Activated naive CD4-positive, alpha-beta T cell treated with anti-CD3 and anti-CD28 coated beads for 36 hours (primary cell): Measurements from ENCODE around the gene PRKRIP1. TPM values are rescaled to one million over a fixed set of nuclear protein-coding genes. Genes with fewer than 3 reads are reported as not detected.
"Not testable (repeated sequence)": the region's sequence is repeated elsewhere in the genome, so short reads cannot be mapped to it uniquely, and the experiment has no call there.

Source experiments
- CTCF ChIA-PET: fragments of 350-600 bp; sonication (Branson Sonifier 250); formaldehyde crosslinking; loops from one replicate; lab custom pipeline; 2021; ENCODE audit warnings: antibody characterized with exemption; lab: Charles Lee
- DNase-seq: peaks from one replicate; pipeline ENCODE4 v3.0.0-alpha.2; 2020
- H3K27ac Mint-ChIP-seq: one replicate; pipeline ENCODE4 v1.8.0; 2021; ENCODE audit warnings: mild to moderate bottlenecking, mixed read lengths
- H3K27me3 Mint-ChIP-seq: one replicate; pipeline ENCODE4 v1.8.0; 2021; ENCODE audit warnings: low read depth, mixed read lengths
- H3K36me3 Mint-ChIP-seq: one replicate; pipeline ENCODE4 v1.8.0; 2021; ENCODE audit warnings: low read depth, mixed read lengths
- H3K4me1 Mint-ChIP-seq: one replicate; pipeline ENCODE4 v1.8.0; 2021; ENCODE audit warnings: low read depth, mixed read lengths
- H3K4me3 Mint-ChIP-seq: one replicate; pipeline ENCODE4 v1.8.0; 2021; ENCODE audit warnings: mild to moderate bottlenecking, moderate library complexity, mixed read lengths
- H3K9me3 Mint-ChIP-seq: one replicate; pipeline ENCODE4 v1.8.0; 2021; ENCODE audit warnings: mixed read lengths
- intact Hi-C: fragments of 100-400 bp; cut with micrococcal nuclease; formaldehyde crosslinking; loops from one replicate; pipeline ENCODE4 v1.15.1; 2023
- total RNA-seq, 2 experiments: library from RNA; stranded (reverse); gene quantifications; one replicate each; pipeline ENCODE4 v1.2.3, GENCODE V29; 2021

Gene PRKRIP1
- total RNA-seq, 2 experiments from 2014 or later, result 17.8 to 18.5 TPM

DNA sequence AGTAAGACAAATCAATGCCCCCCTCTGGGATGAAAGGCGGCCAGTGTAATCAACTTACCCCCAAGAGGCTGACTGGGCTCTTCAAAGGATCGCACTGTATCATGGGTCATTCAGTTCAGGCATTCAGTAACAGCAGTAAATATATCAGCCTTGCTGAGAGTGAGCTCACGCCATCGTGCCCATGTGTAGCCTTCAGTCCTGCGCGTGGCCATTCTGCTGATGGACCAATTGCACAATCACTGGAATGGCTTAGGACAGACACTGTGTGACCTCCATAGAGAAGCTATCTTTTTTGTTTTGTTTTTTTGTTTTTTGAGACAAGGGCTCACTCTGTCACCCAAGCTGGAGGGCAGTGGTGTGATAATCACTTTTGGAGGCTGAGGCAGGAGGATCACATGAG, 9.1 kb upstream of the PRKRIP1 start:
- H3K36me3 Mint-ChIP-seq, result peaks cover 11% of the 10 kb centered on the region
- no peak for DNase-seq
- H3K4me3 Mint-ChIP-seq, result no peak overlapping the region

DNA sequence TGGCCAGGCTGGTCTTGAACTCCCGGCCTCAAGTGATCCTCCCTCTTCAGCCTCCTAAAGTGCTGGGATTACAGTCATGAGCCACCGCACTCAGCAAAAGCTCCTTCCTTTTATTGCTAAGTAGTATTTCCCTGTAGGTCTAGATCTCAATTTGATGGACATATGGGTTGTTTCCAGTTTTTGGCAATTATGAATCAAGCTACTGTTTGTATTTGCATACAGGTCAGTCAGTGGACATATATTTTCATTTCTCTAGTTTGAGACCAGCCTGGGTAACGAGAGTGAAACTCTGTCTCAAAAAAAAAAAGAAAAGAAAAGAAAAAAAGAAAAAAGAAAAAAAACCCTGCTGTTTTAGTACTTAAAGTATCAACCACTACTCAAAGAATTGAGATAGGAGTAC, 6.4 kb upstream of the PRKRIP1 start:
- Mint-ChIP-seq H3K4me1 (no peaks in the 10 kb centered on the region), H3K27me3 (no peaks in the 10 kb centered on the region), H3K4me3 (no peak overlapping the region), H3K9me3 (no peaks in the 10 kb centered on the region), H3K27ac (no peak overlapping the region), H3K36me3 (peaks cover 8% of the 10 kb centered on the region)
- intact Hi-C loops, result loop anchor here (1.0 to 2.0 kb wide), 3 partner anchors 106 to 847 kb away; no protein-coding TSS in a partner anchor
- no peak for DNase-seq
- CTCF ChIA-PET, result interaction anchor here (0.7 to 1.3 kb wide), 3 partner anchors 78 to 117 kb away, joined by 3 to 4 read pairs (median 3); no protein-coding TSS in a partner anchor

More for the DNA sequence above, 9.1 kb upstream of the PRKRIP1 start:
- Mint-ChIP-seq H3K4me1 (no peaks in the 10 kb centered on the region), H3K27ac (no peak overlapping the region), H3K27me3 (no peaks in the 10 kb centered on the region), H3K9me3 (no peaks in the 10 kb centered on the region)
- CTCF ChIA-PET, result no interaction called here
- intact Hi-C loops, result no loop called here

DNA sequence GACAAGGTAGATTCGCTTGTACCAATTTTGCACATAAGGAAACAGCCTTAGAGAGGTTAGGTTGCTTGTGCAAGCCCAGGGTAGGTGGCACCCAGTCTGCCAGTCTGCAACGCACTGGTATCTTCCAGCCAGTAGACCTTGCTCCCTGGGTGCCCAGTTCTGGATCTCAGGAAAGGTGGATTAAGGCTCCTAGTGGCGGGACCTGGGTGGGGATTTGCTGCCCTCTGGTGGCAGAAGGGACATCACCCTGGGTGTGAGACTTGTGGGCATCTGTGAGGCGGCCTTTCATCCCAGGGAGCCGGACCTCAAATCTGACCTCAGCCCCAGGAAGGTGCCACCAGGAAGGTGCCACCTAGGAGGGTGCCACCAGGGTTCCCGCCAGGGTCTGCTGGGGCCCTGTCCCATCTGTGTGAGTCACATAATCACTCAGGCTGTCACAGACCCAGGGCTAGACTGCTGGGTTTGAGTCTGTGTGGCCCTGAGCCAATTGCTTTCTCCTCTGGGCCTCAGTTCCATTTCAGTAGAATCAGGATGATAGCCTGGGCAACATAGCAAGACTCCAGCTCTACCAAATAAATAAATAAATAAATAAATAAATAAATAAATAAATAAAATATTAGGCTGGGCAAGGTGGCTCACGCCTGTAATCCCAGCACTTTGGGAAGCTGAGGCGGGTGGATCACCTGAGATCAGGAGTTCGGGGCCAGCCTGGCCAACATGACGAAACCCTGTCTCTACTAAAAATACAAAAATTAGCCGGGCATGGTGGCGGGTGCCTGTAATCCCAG, 5.3 kb upstream of the PRKRIP1 start:
- Mint-ChIP-seq H3K36me3 (peaks cover 8% of the 10 kb centered on the region), H3K9me3 (no peaks in the 10 kb centered on the region), H3K4me3 (no peak overlapping the region), H3K27me3 (no peaks in the 10 kb centered on the region), H3K4me1 (peaks cover 5% of the 10 kb centered on the region), H3K27ac (no peak overlapping the region)
- CTCF ChIA-PET, result interaction anchor here (1.1 to 1.9 kb wide), 10 partner anchors 14 to 118 kb away, joined by 3 to 16 read pairs (median 4); no protein-coding TSS in a partner anchor
- intact Hi-C loops, result loop anchor here (1.0 to 2.0 kb wide), 3 partner anchors 107 to 848 kb away; no protein-coding TSS in a partner anchor
- peak; percentile 77 for DNase-seq

DNA sequence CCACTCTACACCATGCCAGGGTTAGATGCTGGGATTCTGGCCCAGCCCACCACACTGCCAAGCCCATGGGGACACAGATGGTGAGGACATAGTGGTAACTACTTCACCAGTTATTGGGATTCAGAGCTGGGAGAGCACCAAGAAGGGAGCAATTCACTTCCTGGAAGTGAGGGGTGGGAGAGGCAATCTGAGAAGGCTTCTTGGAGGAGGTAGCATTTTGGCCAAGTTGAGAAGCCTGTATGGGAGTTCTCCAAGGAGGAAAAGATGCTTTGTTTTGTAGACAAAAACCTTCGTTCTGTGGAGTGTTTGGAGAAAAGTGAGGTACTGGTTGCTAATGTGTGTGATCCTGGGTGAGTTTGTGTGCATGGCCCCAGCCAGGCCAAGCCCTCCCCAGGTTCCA, 3.8 kb upstream of the PRKRIP1 start:
- Mint-ChIP-seq H3K27ac (no peak overlapping the region), H3K9me3 (no peaks in the 10 kb centered on the region), H3K36me3 (peaks cover 7% of the 10 kb centered on the region), H3K27me3 (no peaks in the 10 kb centered on the region), H3K4me3 (no peak overlapping the region), H3K4me1 (peaks cover 11% of the 10 kb centered on the region)
- intact Hi-C loops, result no loop called here
- CTCF ChIA-PET, result interaction anchor here (0.6 to 1.9 kb wide), 7 partner anchors 13 to 120 kb away, joined by 3 to 16 read pairs (median 5); no protein-coding TSS in a partner anchor
- no peak for DNase-seq

DNA sequence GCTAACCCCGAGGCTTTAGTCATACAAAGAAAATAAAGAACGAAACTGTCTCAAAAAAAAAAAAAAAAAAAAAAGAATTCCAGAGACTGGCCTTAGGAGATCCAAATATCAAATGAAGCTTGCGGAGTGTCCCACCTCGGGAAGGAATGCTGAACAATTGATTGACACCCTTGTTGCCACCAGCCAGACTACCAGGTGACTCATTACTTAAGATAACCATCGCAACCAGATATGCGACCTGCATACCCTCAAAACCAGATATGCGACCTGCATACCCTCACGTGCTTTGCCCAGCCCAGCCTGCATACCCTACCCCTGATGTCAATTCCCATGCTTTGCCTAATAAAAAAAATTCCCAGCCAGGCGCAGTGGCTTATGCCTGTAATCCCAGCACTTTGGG, 2.7 kb upstream of the PRKRIP1 start:
- CTCF ChIA-PET, result no interaction called here
- Mint-ChIP-seq H3K36me3 (peaks cover 9% of the 10 kb centered on the region), H3K27me3 (no peaks in the 10 kb centered on the region), H3K4me1 (peaks cover 19% of the 10 kb centered on the region), H3K4me3 (no peak overlapping the region), H3K27ac (no peak overlapping the region), H3K9me3 (no peaks in the 10 kb centered on the region)
- DNase-seq, result no peak
- intact Hi-C loops, result no loop called here

DNA sequence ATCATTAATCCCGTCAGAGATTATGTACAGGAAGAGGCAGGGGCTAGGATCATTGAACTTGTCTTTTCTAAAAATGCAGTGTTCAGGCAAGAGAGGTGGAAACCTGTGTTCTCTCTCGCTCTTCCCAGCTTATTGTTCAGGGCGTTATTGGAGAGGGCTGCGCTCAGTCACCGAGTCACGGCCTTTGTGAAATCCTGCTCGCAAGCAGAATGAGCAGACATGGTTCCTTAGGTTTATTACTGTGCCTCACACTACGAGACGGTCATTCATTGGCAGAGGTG, 631 bp upstream of the PRKRIP1 start:
- Mint-ChIP-seq H3K36me3 (peaks cover 14% of the 10 kb centered on the region), H3K27me3 (no peaks in the 10 kb centered on the region), H3K9me3 (no peaks in the 10 kb centered on the region), H3K4me1 (peaks cover 19% of the 10 kb centered on the region), H3K27ac (peak overlapping the region; percentile 88), H3K4me3 (peak overlapping the region; percentile 91)
- DNase-seq, result no peak
- intact Hi-C loops, result no loop called here
- CTCF ChIA-PET, result interaction anchor here (0.8 to 1.4 kb wide), 4 partner anchors 9 to 117 kb away, joined by 3 to 7 read pairs (median 4); no protein-coding TSS in a partner anchor

DNA sequence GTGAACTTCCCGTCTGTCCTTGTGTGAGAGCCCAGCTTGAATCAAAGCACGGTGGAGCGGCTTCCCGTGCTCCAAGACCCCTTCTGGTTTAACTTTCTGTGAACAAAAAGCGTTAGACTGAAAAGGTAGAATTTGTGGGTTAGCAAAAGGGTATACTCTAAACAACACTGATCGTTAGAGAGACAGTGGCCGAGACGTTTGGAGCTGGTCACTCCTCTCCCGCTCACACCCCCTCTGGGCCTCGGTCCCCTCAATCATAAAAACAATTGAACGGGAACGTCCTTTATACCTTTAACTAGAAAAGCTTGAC, 502 bp downstream of the PRKRIP1 start:
- peak overlapping the region; percentile 91 for H3K4me3 Mint-ChIP-seq
- peaks cover 18% of the 10 kb centered on the region for H3K36me3 Mint-ChIP-seq
- DNase-seq, result no peak
- no peaks in the 10 kb centered on the region for H3K27me3 Mint-ChIP-seq
- H3K27ac Mint-ChIP-seq, result peak overlapping the region; percentile 88
- intact Hi-C loops, result loop anchor here (1.0 to 2.0 kb wide), 5 partner anchors 30 to 112 kb away; partner anchors contain the start of genes ALKBH4 and LRWD1
- H3K9me3 Mint-ChIP-seq, result no peaks in the 10 kb centered on the region
- CTCF ChIA-PET, result interaction anchor here (0.6 to 1.0 kb wide), 5 partner anchors 16 to 68 kb away, joined by 3 to 5 read pairs (median 3); partner anchors contain the start of genes ALKBH4 and LRWD1
- H3K4me1 Mint-ChIP-seq, result peaks cover 19% of the 10 kb centered on the region

DNA sequence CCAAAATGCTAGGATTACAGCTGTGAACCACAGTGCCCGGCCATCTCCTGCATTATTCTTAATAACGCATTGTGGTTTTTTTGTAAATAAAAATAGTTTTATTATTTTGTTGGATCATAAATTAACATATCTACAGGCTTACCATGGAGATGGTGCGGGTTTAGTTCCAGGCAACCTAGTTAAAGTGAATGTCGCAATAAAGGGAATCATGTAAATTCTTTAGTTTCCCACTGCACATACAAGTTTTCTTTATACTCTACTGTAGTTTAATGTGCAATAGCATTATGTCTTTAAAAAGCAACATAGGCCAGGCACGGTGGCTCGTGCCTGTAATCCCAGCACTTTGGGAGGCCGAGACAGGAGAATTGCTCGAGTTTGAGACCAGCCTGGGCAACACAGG, 2.4 kb downstream of the PRKRIP1 start:
- CTCF ChIA-PET, result interaction anchor here (0.6 to 1.4 kb wide), 3 partner anchors 40 to 68 kb away, joined by 3 to 5 read pairs (median 5); no protein-coding TSS in a partner anchor
- intact Hi-C loops, result no loop called here
- Mint-ChIP-seq H3K27ac (no peak overlapping the region), H3K4me3 (no peak overlapping the region), H3K9me3 (no peaks in the 10 kb centered on the region), H3K36me3 (peaks cover 16% of the 10 kb centered on the region), H3K4me1 (peaks cover 19% of the 10 kb centered on the region), H3K27me3 (no peaks in the 10 kb centered on the region)
- DNase-seq, result no peak

DNA sequence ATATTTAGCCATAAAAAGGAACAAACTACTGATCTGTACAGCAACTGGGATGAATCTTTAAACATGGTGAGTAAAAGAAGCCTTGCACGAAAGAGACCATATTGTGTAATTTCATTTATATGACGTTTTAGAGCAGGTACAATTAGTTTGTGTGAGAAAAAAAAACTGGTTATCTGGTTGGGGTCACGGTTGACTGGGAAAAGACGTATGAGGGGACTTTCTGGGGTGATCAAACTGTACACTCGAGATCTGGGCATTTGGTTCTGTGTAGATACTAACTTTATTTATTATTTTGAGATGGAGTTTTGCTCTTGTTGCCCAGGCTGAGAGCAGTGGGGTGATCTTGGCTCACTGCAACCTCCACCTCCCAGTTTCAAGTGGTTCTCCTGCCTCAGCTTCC, 4.2 kb downstream of the PRKRIP1 start:
- Mint-ChIP-seq H3K9me3 (no peaks in the 10 kb centered on the region), H3K4me3 (no peak overlapping the region), H3K27me3 (no peaks in the 10 kb centered on the region), H3K36me3 (peaks cover 22% of the 10 kb centered on the region), H3K4me1 (peaks cover 23% of the 10 kb centered on the region), H3K27ac (peak overlapping the region; percentile 2)
- DNase-seq, result no peak
- CTCF ChIA-PET, result interaction anchor here (1.3 kb wide), 1 partner anchor 15 kb away, joined by 3 read pairs; no protein-coding TSS in a partner anchor
- intact Hi-C loops, result no loop called here

DNA sequence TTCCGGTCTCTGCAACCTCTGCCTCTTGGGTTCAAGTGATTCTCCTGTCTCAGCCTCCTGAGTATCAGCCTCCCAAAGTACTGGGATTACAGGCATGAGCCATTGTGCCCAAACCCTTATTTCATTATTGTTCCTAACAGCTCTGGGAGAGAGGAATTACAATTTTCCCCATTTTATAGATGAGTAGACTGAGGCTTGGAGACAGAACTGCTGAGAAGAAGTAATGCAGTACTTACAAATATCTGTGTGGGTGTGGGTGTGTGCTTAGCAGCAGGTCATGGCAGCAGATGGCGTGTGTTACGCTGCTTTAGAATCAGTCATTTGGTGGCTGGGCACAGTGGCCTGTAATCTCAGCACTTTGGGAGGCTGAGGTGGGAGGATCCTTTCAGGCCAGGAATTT, 7.4 kb downstream of the PRKRIP1 start:
- H3K36me3 Mint-ChIP-seq, result peaks cover 29% of the 10 kb centered on the region
- no peaks in the 10 kb centered on the region for H3K27me3 Mint-ChIP-seq
- intact Hi-C loops, result no loop called here
- DNase-seq, result no peak
- CTCF ChIA-PET, result interaction anchor here (1.2 to 3.3 kb wide), 4 partner anchors 9 to 46 kb away, joined by 4 to 16 read pairs (median 8); no protein-coding TSS in a partner anchor
- peaks cover 4% of the 10 kb centered on the region for H3K4me1 Mint-ChIP-seq
- H3K4me3 Mint-ChIP-seq, result no peak overlapping the region
- H3K9me3 Mint-ChIP-seq, result no peaks in the 10 kb centered on the region
- H3K27ac Mint-ChIP-seq, result no peak overlapping the region

DNA sequence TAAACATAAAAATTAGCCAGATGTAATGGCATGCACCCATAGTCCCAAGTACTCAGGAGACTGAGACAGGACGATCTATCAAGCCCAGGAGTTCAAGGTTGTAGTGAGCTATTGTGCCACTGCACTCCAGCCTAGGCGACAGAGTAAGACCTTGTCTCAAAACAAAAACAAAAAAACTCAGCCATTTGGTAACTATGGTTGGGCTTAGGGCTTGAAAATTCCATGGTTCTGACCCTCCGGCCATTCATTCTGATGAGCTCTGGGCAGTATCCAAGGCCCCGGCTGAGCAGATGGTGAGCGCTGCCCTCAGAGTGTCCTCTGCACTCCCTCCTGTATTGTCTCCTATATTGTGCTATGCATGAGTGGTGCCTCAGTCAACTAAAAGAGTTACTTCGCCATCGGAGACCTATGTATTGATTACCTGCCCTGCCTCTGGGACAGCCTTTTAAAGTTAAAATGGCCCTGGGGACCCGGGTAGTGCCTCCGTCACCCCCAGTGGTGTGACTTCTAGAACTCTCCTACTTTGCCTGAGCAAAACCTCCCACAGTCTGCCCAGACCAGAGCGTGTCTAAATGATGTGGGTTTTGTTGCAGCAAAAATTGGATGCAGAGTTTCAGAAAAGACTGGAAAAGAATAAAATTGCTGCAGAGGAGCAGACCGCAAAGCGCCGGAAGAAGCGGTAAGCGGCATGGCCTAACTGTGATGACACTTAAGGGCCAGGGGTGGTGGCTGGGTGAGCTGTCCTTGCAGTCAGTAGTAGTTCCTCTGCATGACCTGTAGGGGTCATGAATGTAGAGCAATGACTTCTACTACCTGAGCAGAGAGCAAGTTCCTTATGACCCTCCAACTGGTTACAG, 8.1 kb downstream of the PRKRIP1 start:
- intact Hi-C loops, result loop anchor here (1.0 kb wide), 2 partner anchors 46 to 60 kb away; partner anchors contain the start of genes ALKBH4 and LRWD1
- Mint-ChIP-seq H3K36me3 (peaks cover 32% of the 10 kb centered on the region), H3K4me1 (peaks cover 4% of the 10 kb centered on the region), H3K4me3 (no peak overlapping the region), H3K27ac (no peak overlapping the region), H3K9me3 (no peaks in the 10 kb centered on the region), H3K27me3 (no peaks in the 10 kb centered on the region)
- DNase-seq, result peak; percentile 51
- CTCF ChIA-PET, result interaction anchor here (0.6 to 3.9 kb wide), 13 partner anchors 8 to 76 kb away, joined by 3 to 16 read pairs (median 7); partner anchors contain the start of gene PRKRIP1

DNA sequence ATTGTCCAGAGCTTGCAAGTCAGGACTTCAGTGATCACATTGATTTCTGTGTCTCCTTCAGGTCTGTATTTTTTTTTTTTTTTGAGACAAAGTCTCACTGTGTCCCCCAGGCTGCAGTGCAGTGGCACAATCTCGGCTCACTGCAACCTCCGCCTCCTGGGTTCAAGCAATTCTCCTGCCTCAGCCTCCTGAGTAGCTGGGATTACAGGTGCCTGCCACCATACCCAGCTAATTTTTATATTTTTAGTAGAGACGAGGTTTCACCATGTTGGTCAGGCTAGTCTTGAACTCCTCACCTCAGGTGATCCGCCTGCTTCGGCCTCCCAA, 8.7 kb downstream of the PRKRIP1 start:
- H3K27me3 Mint-ChIP-seq, result not testable (repeated sequence)
- H3K36me3 Mint-ChIP-seq, result peaks cover 34% of the 10 kb centered on the region

More for the DNA sequence above, 8.7 kb downstream of the PRKRIP1 start:
- intact Hi-C loops, result loop anchor here (1.0 kb wide), 2 partner anchors 45 to 59 kb away; partner anchors contain the start of genes ALKBH4 and LRWD1
- not testable (repeated sequence) for DNase-seq, H3K4me1 Mint-ChIP-seq, H3K9me3 Mint-ChIP-seq, H3K27ac Mint-ChIP-seq, H3K4me3 Mint-ChIP-seq
- CTCF ChIA-PET, result interaction anchor here (0.6 to 3.9 kb wide), 12 partner anchors 8 to 99 kb away, joined by 3 to 16 read pairs (median 7); partner anchors contain the start of gene PRKRIP1
